Activated CD4-positive, alpha-beta T cell treated with anti-CD3 and anti-CD28 coated beads for 4 hours (primary cell): ENCODE measurements around the gene ATP5ME.
"Not testable (repeated sequence)": the region's sequence is repeated elsewhere in the genome, so short reads cannot be mapped to it uniquely, and the experiment has no call there.

Source experiments
- DNase-seq, 2 donors: peaks; one replicate each; pipeline ENCODE4 v3.0.0-alpha.2; 2020

The ATP5ME gene

DNA sequence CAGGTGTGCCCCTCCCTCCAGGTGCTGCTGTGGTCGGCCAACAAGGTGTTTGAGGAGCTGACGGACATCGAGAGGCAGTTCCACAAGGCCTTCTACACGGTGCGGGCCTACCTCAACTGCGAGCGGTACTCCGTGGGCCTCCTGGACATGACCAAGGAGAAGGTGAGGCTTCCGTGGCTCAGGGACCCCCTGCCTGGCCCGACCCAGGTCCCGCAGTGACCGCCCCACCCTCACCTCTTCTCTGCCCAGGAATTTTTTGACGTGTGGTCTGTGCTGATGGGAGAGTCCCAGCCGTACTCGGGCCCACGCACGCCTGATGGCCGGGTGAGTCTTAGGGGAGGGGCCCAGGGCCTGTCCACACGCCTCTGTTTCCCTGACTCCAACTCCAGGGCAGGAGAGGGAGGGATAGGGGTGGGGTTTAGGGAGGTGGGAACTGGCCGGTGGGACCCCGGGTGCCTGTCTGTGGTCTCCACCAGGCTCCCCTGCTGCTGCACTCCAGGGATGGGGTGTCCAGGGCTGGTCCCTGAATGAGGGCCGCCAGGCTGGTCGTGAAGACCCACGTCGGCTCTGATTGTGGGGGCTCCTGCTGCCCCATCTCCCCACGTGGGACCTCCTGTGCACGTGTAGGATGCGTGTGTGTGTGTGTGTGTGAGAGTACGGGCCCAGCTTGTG is 20.1 kb downstream of the ATP5ME start:
- DNase-seq, result no peak

DNA sequence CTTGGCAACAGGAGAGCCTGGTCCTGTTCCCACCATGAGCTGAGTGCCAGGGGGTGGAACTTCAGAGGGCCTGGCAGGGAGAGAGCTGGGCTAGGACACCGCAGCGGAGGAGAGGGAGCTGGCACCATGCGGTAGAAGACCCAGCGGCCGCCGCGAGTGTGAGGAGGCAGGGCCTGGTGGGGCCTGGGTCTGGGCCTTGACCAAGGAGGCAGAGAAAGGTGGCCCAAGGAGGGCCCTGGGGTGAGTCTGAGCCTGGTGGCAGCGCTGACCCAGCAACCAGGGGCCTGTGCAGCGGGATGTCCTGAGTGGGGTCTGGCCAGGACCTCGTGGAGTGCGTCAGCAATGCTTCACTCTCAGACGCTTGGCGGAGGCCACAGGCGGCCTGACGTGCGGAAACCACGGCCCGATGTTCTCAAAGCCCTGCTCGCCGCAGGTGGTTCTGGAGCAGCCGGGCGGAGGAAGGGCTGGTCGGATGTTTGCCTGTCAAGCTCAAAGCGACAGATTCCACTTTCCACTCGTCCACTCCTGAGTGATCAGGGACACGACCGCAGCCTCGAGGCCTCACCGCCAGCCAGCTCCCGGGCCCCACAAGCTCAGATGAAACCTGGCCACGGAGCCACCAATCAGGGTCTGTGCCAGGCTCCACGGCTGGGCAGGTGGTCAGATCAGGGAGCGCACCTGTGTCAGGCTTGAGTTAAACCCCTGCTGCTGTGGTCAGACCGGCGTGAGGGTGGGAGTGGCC is 20.8 kb downstream of the ATP5ME start:
- no peak for DNase-seq

GRCh38 chr4:651884-652642 is 22.0 kb downstream of the ATP5ME start:
- no peak for DNase-seq

- DNase-seq, result no peak
Observed at GRCh38 chr4:650951-651883, 22.9 kb downstream of the ATP5ME start.

DNA sequence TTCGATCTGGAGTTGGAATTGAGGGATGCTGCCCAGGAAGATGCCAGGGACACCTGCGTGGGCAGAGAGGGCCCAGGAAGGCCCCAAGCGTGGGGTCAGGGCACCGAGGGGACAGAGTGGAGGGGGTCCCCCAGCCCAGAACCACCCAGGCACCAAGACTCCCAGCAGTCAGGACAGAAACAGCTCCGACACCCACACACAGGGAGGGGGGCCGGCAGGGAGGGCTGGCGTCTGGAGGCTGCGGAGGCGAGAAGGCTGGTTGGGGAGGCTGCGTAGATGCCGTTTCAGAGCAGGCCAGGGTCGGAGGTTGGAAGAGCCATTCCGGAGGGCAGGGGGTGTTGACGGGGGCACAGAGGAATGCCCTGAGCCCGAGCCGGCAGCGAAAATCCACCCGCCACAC is 23.6 kb downstream of the ATP5ME start:
- DNase-seq, result no peak

DNA sequence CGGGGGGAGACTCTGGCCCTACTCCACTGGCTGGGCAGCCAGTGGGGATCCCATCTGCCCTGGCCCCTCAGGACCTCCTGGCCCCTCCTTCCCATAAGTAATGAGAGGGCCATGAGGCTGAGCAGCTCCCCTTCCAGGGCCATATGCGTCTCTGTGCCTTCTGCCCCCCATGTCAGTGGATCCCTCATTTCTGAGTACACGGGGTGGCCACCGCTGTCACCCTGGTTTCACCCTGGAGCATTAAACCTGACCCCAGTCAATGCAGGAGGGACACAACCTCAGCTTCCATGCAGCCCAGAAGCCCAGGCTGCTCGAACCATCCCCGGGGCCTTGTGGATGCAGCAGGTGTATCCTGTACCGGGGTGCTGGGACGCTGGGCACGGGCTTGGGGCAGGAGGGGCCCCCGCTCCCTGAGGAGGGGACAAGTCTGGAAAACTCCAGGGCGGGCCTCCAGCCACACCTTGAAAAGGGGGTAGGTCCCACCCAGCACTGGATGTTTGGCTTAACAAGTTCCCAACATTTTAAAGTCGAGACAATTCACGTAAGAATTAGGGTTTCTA is 24.2 kb downstream of the ATP5ME start:
- no peak for DNase-seq

GRCh38 chr4:649293-649625 is 24.8 kb downstream of the ATP5ME start:
- no peak for DNase-seq

- DNase-seq, result no peak
Observed at GRCh38 chr4:648579-649292, 25.3 kb downstream of the ATP5ME start.

GRCh38 chr4:647481-647880 is 26.6 kb downstream of the ATP5ME start:
- DNase-seq, result no peak

- peak; percentile 12 to 29 for DNase-seq
Observed at GRCh38 chr4:646460-646859, 27.6 kb downstream of the ATP5ME start.

DNA sequence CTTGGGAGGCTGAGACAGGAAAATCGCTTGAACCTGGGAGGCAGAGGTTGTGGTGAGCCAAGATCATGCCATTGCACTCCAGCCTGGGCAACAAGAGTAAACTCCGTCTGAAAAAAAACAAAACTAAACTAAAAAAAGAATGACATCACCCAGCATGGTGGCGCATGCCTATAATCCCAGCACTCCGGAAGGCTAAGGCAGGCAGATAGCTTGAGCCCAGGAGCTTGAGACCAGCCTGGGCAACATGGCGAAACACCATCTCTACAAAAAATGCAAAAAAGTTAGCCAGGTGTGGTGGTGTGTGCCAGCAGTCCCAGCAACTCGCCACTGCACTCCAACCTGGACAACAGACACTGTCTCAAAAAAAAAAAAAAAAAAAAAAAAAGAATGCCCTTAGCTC is 31.7 kb downstream of the ATP5ME start:
- DNase-seq, result not testable (repeated sequence)

DNA sequence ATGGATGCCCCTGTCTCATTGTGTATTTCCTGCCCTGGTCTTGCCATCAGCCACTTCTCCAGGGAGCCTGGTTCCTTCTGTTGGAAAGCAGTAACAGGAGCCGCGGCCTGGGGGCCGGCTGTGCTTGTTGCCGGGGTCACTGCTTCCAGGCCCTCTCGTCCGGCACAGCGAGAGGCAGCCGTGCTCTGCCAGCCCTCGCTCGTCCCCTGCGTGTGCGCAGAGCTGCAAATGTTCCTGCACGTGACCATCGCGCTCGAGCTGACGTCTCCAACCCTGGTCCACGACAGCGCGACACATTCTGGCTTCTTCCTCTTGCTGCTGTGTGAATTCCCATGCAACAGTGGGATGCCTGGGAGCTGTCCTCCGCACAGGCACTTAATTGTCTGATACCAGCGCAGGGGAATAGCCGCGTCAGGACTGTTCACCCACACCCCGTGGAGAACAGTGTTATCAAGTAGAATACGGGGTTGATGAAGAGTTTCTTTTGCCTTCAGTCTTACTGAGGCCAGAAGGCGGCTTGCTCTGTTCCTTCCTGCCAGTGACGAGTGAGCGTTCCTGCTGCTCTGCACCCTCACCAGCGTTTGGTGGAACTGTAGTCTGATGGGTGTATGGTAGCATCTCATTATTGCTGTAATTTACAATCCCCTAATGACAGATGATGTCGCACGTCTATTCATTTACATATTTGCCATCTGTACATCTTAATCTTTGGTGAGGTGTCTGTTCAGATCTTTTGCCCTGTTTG is 36.4 kb downstream of the ATP5ME start:
- DNase-seq, result no peak

GRCh38 chr4:636628-637159 is 37.4 kb downstream of the ATP5ME start:
- no peak for DNase-seq

GRCh38 chr4:635851-636627 is 38.0 kb downstream of the ATP5ME start:
- no peak for DNase-seq

DNA sequence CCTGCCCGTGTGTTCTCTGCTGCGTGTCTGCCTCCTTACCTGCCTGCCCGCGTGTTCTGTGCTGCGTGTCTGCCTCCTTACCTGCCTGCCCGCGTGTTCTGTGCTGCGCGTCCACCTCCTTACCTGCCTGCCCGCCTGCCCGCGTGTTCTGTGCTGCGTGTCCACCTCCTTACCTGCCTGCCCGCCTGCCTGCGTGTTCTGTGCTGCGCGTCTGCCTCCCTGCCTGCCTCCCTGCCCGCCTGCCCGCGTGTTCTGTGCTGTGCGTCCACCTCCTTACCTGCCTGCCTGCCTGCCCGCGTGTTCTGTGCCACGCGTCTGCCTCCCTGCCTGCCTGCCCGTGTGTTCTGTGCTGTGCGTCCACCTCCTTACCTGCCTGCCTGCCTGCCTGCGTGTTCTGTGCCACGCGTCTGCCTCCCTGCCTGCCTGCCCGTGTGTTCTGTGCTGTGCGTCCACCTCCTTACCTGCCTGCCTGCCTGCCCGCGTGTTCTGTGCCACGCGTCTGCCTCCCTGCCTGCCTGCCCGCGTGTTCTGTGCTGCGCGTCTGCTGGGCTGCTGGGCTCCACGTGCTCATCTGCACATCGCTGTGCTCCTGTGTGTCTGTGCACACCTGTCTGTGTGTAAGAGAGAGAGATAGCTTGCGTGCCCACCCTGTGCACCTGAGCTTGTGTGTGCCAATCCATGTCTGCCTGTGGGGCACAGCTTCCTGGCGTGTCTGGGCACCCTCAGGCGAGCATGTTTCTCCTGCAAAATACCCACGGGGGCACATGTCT is 38.8 kb downstream of the ATP5ME start:
- not testable (repeated sequence) for DNase-seq

DNA sequence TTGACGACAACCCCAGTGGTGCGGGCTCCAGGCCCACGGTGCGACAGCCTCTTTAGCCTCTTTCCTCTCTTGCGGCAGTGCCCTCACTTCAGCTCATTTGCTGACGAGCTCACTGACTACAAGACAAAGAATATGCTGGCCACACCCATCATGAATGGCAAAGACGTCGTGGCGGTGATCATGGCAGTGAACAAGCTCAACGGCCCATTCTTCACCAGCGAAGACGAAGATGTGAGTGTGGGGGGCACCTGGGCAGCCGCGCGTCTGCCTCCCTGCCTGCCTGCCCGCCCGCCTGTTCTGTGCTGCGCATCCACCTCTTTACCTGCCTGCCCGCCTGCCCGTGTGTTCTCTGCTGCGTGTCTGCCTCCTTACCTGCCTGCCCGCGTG is 39.5 kb downstream of the ATP5ME start:
- DNase-seq, result no peak

- no peak for DNase-seq
Observed at GRCh38 chr4:633976-634598, 40.0 kb downstream of the ATP5ME start.

DNA sequence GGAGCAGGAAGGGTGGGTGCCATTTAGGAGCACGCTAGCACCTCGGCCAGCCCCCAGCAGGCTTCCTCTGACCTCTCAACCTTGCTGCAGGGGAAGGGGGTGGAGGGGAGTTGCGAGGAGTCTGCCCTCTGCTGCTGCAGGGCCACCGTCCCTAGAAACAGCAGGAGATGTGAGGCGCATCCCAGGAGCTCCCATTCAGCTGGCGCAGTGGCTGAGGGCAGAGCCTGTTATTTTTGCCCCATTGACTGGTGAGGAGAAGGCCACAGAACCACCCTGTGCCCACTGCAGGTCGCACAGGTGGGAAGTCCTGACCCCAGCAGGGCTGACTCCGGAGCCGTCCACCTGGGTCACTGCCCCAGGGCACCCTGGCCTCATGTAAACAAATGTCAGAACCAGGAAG is 40.7 kb downstream of the ATP5ME start:
- DNase-seq, result no peak

- no peak for DNase-seq
Observed at GRCh38 chr4:632926-633325, 41.1 kb downstream of the ATP5ME start.
